Body of pancreas (tissue), 4 donors: ENCODE results near the gene CLK3. TPM values are rescaled to one million over a fixed set of nuclear protein-coding genes. Genes with fewer than 3 reads are reported as not detected.

ENCODE experiments used
- ATAC-seq: fragments of 150-250 bp; one replicate; pipeline ENCODE4 v1.9.1; 2016
- DNase-seq, 4 donors: peaks; one replicate each; pipeline ENCODE4 v3.0.0-alpha.2; 2019
- H3K27ac ChIP-seq, 4 donors: fragments of 200-600 bp; sonication (generic); 1 replicate in 3 of 4; 2 replicates in 1 of 4; pipeline versions ENCODE4 v1.5.1 to v1.6.1; 2016 to 2019; ENCODE audit warnings: mild to moderate bottlenecking in 1 of 4, mixed read lengths in 1 of 4, moderate library complexity in 1 of 4
- H3K27me3 ChIP-seq, 2 donors: fragments of 200-600 bp; sonication (generic); one replicate each; pipeline ENCODE4 v1.6.0; 2016; ENCODE audit warnings: mild to moderate bottlenecking in 1 of 2
- H3K36me3 ChIP-seq, 2 donors: fragments of 200-600 bp; sonication (generic); replicated peaks in 1 of 2; 2 replicates each; pipeline ENCODE4 v1.5.1; 2016; ENCODE audit warnings: low read depth in 2 of 2; ENCODE audit not compliant: insufficient read depth in 1 of 2
- H3K4me1 ChIP-seq: fragments of 200-600 bp; sonication (generic); one replicate; pipeline ENCODE4 v1.6.0; 2016
- H3K4me3 ChIP-seq, 2 donors: fragments of 200-600 bp; sonication (generic); 1 replicate in 1 of 2; 2 replicates in 1 of 2; pipeline ENCODE4 v1.5.1; 2016 to 2019
- H3K9me3 ChIP-seq, 3 donors: fragments of 200-600 bp; sonication (generic); 1 replicate in 2 of 3; 2 replicates in 1 of 3; pipeline ENCODE4 v1.5.1; 2016
- POLR2A ChIP-seq, 3 donors: fragments of 450-650 bp; IDR thresholded peaks; one replicate each; pipeline ENCODE4 v1.6.1; 2016; ENCODE audit warnings: antibody characterized with exemption in 3 of 3, mild to moderate bottlenecking in 2 of 3
- WGBS, 2 donors: methylation state at CpG; one replicate each; pipeline ENCODE4 v1.1.5; 2017; 5-methylcytosine and 5-hydroxymethylcytosine counted together
- intact Hi-C: fragments of 100-400 bp; cut with DNase I; formaldehyde crosslinking; loops from one replicate; pipeline ENCODE4 v1.15.1; 2023
- total RNA-seq, 2 donors: library from RNA; depleted of rRNA; stranded (reverse); fragments of >200 nt; gene quantifications; one replicate each; pipeline ENCODE4 v1.1.0, GENCODE V29; 2016
- TF ChIP-seq, protein P1 (sequence below), 7 experiments: fragments of 450-650 bp in 4 of 7; fragments of 200-600 bp in 3 of 7; sonication (generic) in 3 of 7; IDR thresholded peaks; one replicate each; pipeline ENCODE4 v1.5.1; 2016 to 2019; ENCODE audit warnings: antibody characterized with exemption in 7 of 7

The CLK3 gene
- total RNA-seq, 2 donors from 2014 or later = 48.0 to 126 TPM

DNA sequence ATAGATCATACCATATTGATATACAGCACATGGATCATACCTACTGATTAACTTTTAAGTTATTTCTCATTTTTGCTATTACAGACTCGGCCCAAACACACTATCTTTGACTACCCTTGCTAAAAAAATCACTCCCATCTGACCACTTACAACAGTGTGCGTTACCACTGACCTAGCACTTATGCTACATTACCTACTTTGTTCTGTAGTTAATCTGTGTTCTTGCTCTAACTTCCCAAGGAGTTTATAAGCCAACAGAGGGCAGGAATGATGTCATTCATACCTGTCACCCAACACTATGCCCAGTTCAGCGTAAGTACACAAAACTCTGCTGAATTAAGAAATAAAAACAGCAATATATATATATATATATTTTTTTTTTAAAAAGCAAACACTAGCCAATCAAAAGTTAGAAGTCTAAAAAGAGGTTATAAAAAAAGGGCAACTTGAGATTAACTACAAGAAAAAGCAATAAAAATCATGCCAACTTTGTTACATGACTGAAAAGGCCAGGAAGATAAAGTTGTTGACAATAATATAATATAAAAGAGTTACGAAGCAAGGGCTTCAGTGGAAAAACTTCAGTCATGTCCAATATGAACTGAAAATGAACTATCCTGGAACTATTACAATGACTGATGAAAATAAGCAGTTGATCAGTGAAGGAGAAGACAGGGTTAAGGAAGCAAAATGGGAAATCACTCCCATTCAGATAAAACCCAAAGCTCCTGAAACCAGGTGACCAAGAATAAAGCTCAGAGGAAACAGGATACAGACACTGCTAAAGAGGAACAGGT is 46.6 kb downstream of the CLK3 start:
- Histone ChIP-seq H3K27ac (peak overlapping the region in 3 of 4 donors; percentile 9 to 49 (median 35)), H3K27me3 (no peaks in the 10 kb centered on the region), H3K4me3 (no peak overlapping the region), H3K36me3 (no peaks in the 10 kb centered on the region), H3K4me1 (peaks cover 33% of the 10 kb centered on the region), H3K9me3 (no peaks in the 10 kb centered on the region)
- WGBS, 2 donors = 47% methylated on average over 4 of the region's 4 CpGs
- no peak for DNase-seq
- intact Hi-C loops = no loop called here
- no peak for TF ChIP-seq POLR2A (IDR thresholded peaks at IDR 0.05)
- TF ChIP-seq, protein P1, sequence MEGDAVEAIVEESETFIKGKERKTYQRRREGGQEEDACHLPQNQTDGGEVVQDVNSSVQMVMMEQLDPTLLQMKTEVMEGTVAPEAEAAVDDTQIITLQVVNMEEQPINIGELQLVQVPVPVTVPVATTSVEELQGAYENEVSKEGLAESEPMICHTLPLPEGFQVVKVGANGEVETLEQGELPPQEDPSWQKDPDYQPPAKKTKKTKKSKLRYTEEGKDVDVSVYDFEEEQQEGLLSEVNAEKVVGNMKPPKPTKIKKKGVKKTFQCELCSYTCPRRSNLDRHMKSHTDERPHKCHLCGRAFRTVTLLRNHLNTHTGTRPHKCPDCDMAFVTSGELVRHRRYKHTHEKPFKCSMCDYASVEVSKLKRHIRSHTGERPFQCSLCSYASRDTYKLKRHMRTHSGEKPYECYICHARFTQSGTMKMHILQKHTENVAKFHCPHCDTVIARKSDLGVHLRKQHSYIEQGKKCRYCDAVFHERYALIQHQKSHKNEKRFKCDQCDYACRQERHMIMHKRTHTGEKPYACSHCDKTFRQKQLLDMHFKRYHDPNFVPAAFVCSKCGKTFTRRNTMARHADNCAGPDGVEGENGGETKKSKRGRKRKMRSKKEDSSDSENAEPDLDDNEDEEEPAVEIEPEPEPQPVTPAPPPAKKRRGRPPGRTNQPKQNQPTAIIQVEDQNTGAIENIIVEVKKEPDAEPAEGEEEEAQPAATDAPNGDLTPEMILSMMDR (IDR thresholded peaks at IDR 0.05) = no peak
- peak; percentile 65 for ATAC-seq

DNA sequence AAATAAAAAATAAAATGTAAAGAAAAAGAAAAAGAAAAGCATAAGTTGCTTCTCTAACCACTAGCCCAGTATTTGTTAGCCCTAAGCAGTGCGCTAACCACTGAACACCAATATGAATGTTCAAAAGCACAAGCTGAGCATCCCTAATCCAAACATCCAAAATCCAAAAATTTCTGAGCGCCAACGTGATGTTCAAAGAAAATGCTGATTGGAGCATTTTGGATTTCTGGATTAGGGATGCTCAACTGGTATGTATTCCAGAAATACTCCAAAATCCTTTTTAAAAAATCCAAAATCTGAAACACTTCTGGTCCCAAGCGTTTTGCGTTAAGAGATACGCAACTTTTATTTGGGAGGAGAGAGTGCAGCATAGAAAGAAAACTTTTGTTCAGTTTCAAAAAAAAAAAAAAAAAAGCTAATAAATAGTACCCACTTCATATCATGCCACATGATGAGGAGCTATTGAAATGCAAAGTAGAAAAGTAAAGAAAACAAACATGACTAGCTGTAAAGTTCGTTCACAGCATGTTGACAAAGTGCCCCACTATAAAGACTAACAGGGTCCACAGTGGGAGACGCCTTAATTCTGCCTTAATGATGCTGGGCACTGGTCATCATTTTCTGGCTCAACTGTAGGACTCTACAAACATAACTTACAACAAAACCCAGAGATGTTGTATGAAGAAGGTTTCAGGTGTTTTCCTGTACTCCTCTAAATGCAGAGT is 47.8 kb downstream of the CLK3 start:
- Histone ChIP-seq H3K4me3 (no peak overlapping the region), H3K27ac (peak overlapping the region; percentile 12 to 69 (median 56)), H3K4me1 (peaks cover 32% of the 10 kb centered on the region), H3K27me3 (no peaks in the 10 kb centered on the region), H3K36me3 (no peaks in the 10 kb centered on the region), H3K9me3 (no peaks in the 10 kb centered on the region)
- intact Hi-C loops = no loop called here
- no peak for DNase-seq
- TF ChIP-seq, protein P1 (IDR thresholded peaks at IDR 0.05) = no peak
- TF ChIP-seq POLR2A (IDR thresholded peaks at IDR 0.05) = no peak
- WGBS, 2 donors = 85% methylated on average over 8 of the region's 8 CpGs
- ATAC-seq = no peak

DNA sequence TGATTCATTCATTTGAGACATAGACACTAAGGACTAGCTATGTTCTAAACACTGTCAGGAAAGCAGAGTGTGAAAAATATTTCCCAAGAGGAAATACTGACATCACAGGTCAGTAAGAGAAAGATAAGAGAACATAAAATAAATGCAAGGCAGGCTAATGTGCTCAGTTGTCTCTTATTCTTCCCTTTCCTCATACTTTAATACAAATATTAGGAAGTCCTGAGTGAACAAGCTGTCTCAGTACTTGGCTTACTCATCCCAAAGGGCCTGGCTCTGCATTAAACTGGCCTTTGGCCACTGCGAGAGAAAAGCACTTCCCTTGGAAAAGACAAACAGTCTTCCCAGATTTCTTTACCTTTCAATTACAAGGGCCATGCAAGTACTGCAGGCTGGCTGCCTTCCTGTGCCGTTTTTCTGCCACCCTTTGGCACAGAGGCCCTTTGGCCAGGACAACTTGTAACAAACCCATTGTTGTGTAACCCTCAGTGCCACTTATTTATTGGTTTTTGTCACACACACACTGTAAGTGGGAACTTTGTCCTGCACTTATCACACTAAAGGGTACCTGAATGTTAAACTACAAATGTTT is 48.5 kb downstream of the CLK3 start:
- 8 to 11% methylated on average over 2 of the region's 2 CpGs for WGBS, 2 donors
- TF ChIP-seq, protein P1 (IDR thresholded peaks at IDR 0.05) = no peak
- no peak for TF ChIP-seq POLR2A (IDR thresholded peaks at IDR 0.05)
- H3K4me3 ChIP-seq = no peak overlapping the region
- peak overlapping the region; percentile 12 to 69 (median 56) for H3K27ac ChIP-seq
- intact Hi-C loops = no loop called here
- H3K4me1 ChIP-seq = peaks cover 32% of the 10 kb centered on the region
- ATAC-seq (peak; percentile 65), DNase-seq (peak; percentile 30 to 69 (median 48))
- no peaks in the 10 kb centered on the region for H3K27me3 ChIP-seq
- H3K36me3 ChIP-seq = no peaks in the 10 kb centered on the region
- H3K9me3 ChIP-seq = no peaks in the 10 kb centered on the region

DNA sequence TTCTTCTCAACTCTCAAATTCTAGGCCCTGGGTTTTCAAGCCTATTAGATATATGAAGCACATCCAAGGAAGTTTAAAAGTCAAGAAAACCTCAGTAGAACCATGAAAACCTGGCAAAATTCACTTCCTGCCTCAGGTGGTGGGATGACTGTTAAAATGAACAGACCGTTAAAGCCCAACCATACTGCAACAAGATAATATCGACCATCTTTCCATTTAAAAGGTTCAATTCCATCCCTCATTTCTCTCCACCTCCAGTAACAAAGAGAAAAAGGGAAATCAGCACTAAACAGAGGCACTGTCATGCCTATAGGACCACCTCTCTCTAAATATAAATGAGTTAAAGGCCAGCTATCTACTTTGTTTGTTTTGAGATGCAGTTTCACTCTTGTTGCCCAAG is 49.0 kb downstream of the CLK3 start:
- H3K27me3 ChIP-seq = no peaks in the 10 kb centered on the region
- H3K27ac ChIP-seq = peak overlapping the region; percentile 12 to 69 (median 56)
- 83 to 86% methylated on average over 2 of the region's 2 CpGs for WGBS, 2 donors
- ATAC-seq = no peak
- no peak for DNase-seq
- H3K36me3 ChIP-seq = no peaks in the 10 kb centered on the region
- H3K9me3 ChIP-seq = no peaks in the 10 kb centered on the region
- TF ChIP-seq, protein P1 (IDR thresholded peaks at IDR 0.05) = no peak
- no peak for TF ChIP-seq POLR2A (IDR thresholded peaks at IDR 0.05)
- peaks cover 32% of the 10 kb centered on the region for H3K4me1 ChIP-seq
- intact Hi-C loops = no loop called here
- H3K4me3 ChIP-seq = no peak overlapping the region
